Activated CD4-positive, alpha-beta T cell treated with anti-CD3 and anti-CD28 coated beads, Interleukin-2, amount 10 ng/mL, durations not matched to agents 7 days and 5 days (primary cell): ENCODE data around the gene FARP2. TPM values are rescaled to one million over a fixed set of nuclear protein-coding genes. Genes with fewer than 3 reads are reported as not detected.

Experiments used
- CTCF ChIA-PET: fragments of 350-600 bp; sonication (Branson Sonifier 250); formaldehyde crosslinking; loops from one replicate; lab custom pipeline; 2021; ENCODE audit warnings: antibody characterized with exemption; lab: Charles Lee
- POLR2A ChIA-PET: fragments of 350-600 bp; sonication (Branson Sonifier 250); formaldehyde crosslinking; loops from one replicate; lab custom pipeline; 2021; ENCODE audit warnings: antibody characterized with exemption; lab: Charles Lee
- DNase-seq: peaks from one replicate; pipeline ENCODE4 v3.0.0-alpha.2; 2020
- H3K27ac Mint-ChIP-seq: one replicate; pipeline ENCODE4 v1.8.0; 2021; ENCODE audit warnings: mild to moderate bottlenecking, moderate library complexity, mixed read lengths
- H3K27me3 Mint-ChIP-seq: one replicate; pipeline ENCODE4 v1.8.0; 2021; ENCODE audit warnings: mixed read lengths
- H3K36me3 Mint-ChIP-seq: one replicate; pipeline ENCODE4 v1.8.0; 2021; ENCODE audit warnings: low read depth, mixed read lengths
- H3K4me1 Mint-ChIP-seq: one replicate; pipeline ENCODE4 v1.8.0; 2021; ENCODE audit warnings: mixed read lengths
- H3K4me3 Mint-ChIP-seq: one replicate; pipeline ENCODE4 v1.8.0; 2021; ENCODE audit warnings: mild to moderate bottlenecking, moderate library complexity, mixed read lengths
- H3K9me3 Mint-ChIP-seq: one replicate; pipeline ENCODE4 v1.8.0; 2021; ENCODE audit warnings: mixed read lengths
- total RNA-seq, 2 experiments: library from RNA; stranded (reverse); gene quantifications; one replicate each; pipeline ENCODE4 v1.2.3, GENCODE V29; 2021

The FARP2 gene
- total RNA-seq, 2 experiments from 2014 or later = 18.2 to 18.4 TPM

DNA sequence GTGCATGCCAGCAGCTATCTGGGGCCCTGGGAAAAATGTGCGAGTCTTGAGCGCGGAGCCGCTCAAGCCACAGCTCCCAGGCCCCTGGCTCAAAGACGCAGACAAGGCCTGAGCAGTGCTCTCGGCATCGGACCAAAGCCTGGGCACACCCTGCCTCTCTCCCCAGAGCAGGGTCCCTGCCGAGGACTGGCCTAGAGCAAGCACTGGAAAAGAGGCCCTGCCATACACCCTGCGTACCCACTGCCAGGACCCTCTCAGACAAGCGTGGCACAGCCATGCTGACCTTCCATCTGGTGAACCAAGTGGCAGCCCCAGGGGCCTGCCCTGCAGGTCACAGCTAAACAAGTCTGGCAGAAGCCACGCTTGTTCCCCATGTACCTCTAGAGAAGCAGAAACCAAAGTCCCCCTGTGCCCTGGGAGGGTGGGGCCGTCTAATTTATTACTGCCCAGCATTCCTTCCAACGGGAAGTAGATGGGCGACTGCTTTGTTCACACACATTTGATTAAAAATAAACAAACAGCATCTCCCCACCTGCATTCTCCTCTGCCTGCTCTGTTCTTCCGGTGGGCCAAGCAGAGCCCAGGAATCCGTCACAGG, 138.3 kb downstream of the FARP2 start:
- no peak for DNase-seq
- CTCF ChIA-PET = no interaction called here

DNA sequence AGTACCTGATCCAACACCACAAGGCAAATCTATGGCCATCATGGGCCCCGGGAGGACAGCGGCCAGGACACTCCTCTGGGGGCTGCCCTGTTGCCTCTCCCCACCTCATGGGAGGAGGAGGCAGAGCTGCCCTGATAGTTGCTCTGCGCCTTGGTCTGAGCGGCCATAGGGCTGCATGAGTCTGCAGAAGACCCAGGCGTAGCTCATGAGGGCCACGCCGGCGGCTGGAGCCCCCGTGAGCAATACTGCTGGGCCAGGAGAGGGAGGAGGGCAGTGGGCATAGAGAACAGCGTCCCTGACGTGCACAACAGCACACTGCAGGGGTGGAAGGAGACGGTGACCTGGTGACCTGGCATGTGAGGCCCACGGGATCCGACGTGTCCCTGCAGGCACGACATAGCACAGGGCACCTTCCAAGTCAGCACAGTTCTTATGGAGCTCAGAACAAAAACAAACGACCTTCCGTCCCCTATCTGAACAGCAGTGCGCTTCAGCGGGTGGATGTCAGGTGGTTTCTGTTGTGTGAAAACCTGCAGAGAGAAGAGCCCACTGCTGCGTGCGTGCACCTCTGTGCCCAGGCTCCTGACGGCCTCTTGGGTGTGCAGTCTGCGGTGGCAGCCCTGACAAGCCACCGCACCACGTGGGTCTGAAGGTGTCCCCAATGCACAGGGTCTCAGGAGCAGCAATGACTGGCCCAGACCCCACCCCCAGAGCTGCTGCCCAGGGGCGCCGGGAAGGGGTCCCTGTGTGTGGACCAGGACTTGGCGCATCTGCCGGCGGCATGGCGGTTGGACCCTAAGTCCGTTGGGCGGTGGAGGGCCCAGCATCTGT, 139.3 kb downstream of the FARP2 start:
- ChIA-PET CTCF (no interaction called here), POLR2A (no interaction called here)
- Mint-ChIP-seq H3K9me3 (no peaks in the 10 kb centered on the region), H3K36me3 (peaks cover 7% of the 10 kb centered on the region), H3K27me3 (no peaks in the 10 kb centered on the region), H3K4me1 (no peaks in the 10 kb centered on the region), H3K4me3 (no peak overlapping the region), H3K27ac (no peak overlapping the region)
- no peak for DNase-seq

More for the DNA sequence above, 138.3 kb downstream of the FARP2 start:
- Mint-ChIP-seq H3K4me3 (no peak overlapping the region), H3K36me3 (peaks cover 7% of the 10 kb centered on the region), H3K4me1 (no peaks in the 10 kb centered on the region), H3K27ac (no peak overlapping the region), H3K9me3 (no peaks in the 10 kb centered on the region), H3K27me3 (no peaks in the 10 kb centered on the region)
- POLR2A ChIA-PET = no interaction called here

DNA sequence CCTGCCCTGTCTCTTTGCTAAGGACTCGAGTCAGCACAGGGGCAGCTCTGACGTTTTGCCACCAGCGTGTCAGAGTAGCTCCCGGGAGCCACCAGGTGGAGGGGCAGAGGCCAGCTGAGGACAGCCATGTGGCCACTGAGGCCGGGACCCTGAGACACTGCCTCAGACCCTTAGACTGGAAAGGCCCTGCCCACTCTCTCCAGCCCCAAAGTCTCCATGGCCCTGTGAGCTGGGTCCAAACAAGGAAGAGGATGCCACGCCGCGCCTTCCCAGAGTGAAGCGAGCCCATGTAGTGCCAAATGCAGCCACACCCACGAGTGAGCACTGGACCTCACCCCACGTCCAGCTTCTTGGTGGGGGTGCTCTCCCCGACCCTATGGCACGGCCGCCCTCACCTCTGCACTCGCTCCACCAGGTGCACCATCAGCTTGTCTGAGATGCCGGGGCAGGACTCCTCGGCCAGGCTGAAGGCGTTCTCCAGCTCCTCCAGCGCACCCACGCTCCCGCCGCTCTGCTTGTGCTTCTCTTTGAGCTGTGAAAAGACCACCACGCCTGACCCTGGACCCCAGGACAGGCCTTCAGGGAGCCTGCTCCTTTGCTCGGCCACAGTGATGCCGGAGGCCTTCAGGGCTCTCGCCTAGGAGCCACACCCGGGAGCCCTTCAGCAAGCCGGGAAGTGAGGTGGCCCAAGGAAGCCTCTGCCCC, 140.1 kb downstream of the FARP2 start:
- no peaks in the 10 kb centered on the region for H3K27me3 Mint-ChIP-seq
- H3K4me3 Mint-ChIP-seq = no peak overlapping the region
- H3K9me3 Mint-ChIP-seq = no peaks in the 10 kb centered on the region
- no peak overlapping the region for H3K27ac Mint-ChIP-seq
- DNase-seq = no peak
- no peaks in the 10 kb centered on the region for H3K4me1 Mint-ChIP-seq
- ChIA-PET CTCF (no interaction called here), POLR2A (no interaction called here)
- peaks cover 7% of the 10 kb centered on the region for H3K36me3 Mint-ChIP-seq

DNA sequence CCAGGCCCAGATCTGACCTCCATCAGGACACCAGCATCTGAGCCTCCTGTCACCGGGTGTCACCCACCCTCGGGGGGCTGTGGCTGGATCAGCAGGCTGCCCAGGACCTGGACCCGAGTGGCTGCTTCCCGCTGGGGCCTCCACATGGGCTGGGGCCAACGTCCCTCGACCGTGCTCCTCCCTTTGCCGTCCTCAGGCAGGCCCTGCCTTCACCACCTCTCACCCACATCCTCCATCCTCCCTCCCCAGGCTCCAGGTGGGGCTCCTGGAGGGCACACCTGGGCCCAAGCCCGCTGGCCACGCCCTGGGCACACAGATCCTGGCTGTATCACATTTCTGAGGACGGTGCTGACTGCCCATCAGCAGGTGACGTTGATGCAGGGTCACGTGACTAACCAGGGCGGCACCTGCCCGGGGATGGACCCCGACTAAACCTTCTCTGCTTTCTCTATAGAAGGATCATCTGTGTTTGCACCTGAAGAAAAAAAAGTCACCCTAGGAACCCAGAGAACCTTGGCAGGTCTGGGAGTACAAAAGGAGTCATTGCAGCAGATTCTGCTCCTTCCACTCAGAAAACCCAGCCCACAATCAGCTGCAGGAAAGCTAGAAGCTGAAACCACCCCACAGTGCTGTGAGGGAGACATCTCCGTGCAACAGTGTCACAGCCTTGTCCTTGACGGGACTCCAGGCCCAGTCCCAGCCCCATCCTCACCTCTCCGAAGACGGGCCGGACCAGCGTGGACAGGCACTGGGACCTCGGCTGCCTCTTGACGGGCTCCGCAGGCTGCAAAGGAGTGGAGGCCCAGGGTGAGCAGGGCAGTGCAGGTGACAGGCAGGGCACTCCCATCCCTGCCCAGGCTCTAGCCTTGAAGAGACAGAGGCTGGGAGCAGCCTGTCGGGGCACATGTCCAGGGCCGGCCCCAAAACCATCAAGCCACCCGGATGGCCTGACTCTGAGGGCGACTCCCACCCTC, 141.1 kb downstream of the FARP2 start:
- CTCF ChIA-PET = no interaction called here
- no peak overlapping the region for H3K4me3 Mint-ChIP-seq
- POLR2A ChIA-PET = no interaction called here

DNA sequence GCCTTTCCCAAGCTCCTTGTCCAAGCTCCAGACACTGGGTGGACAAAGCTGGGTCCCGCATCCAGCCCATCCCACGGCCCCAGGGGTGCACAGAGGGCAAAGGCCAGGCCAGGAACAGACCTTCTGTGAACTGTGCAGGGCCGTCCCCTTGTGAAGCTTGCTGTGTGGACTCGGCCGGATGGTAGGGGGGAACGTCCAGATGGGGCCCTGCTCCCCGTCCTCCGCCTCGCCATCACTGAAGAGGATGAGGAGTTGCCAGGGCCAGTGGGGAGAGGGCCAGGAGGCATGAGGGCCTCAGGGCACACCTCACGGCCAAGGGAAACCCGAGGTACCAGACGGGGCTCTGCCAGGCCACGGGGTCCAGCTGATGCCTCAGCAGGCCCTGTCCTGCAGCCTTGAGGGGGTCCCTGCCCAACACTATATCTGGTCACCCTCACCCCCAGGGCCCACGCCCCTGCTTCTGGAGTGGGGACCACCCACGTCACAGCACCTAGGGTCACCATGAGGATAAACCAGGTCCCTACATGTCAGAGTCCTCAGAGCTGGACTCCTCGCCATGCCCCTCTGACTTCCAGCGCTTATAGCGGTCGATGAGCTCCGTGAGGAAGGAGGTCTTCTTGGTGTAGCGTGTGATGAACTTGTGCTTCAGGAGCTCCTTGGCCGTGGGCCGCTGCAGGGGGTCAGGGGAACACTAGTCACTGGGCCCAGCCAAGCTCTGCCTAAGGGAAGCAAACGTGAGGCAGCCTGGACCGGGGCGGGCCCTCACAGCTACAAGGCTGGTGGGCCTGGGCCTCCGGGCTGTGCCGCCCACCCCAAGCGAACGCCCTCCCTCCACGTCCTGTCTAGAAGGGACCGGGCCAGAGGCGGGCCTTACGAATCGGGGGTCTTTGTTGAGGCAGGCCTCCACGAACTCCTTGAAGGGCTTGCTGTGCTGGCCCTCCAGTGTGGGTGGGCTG, 142.3 kb downstream of the FARP2 start:
- H3K36me3 Mint-ChIP-seq = peaks cover 5% of the 10 kb centered on the region
- POLR2A ChIA-PET = no interaction called here
- no peak overlapping the region for H3K4me3 Mint-ChIP-seq

More for the DNA sequence above, 141.1 kb downstream of the FARP2 start:
- Mint-ChIP-seq H3K36me3 (peaks cover 7% of the 10 kb centered on the region), H3K27me3 (no peaks in the 10 kb centered on the region), H3K27ac (no peak overlapping the region), H3K4me1 (no peaks in the 10 kb centered on the region), H3K9me3 (no peaks in the 10 kb centered on the region)
- DNase-seq = no peak

GRCh38 chr2:241499146-241499965, 143.3 kb downstream of the FARP2 start:
- POLR2A ChIA-PET = no interaction called here
- Mint-ChIP-seq H3K4me3 (no peak overlapping the region), H3K4me1 (no peaks in the 10 kb centered on the region), H3K27me3 (no peaks in the 10 kb centered on the region), H3K9me3 (no peaks in the 10 kb centered on the region), H3K36me3 (peaks cover 5% of the 10 kb centered on the region), H3K27ac (no peak overlapping the region)
- DNase-seq = no peak
- CTCF ChIA-PET = interaction anchor here (1.2 kb wide), 1 partner anchor 17 kb away, joined by 4 read pairs; no protein-coding TSS in a partner anchor

More for the DNA sequence above, 142.3 kb downstream of the FARP2 start:
- CTCF ChIA-PET = interaction anchor here (1.2 kb wide), 1 partner anchor 18 kb away, joined by 4 read pairs; no protein-coding TSS in a partner anchor
- Mint-ChIP-seq H3K27me3 (no peaks in the 10 kb centered on the region), H3K9me3 (no peaks in the 10 kb centered on the region), H3K4me1 (no peaks in the 10 kb centered on the region), H3K27ac (no peak overlapping the region)
- no peak for DNase-seq

DNA sequence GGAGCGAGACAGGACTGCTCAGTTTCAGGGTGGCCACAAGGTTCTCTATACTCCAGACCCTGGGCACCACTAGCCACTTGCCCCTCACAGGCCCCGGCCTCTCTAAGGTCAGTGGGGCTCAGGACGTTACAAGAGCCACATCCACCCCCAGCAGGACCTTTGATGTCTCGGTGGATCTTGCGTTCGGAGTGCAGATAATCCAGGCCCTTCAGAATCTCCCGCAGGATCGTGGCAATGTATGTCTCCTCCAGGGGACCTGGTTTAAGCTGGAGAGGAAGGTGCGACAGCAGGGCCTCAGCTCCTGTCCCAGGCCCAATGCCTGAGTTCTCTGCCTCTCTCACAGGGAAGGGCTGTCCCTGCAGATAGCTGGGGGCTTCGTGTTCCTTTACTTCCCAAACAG, 143.9 kb downstream of the FARP2 start:
- peaks cover 5% of the 10 kb centered on the region for H3K36me3 Mint-ChIP-seq
- no peak for DNase-seq
- H3K27ac Mint-ChIP-seq = no peak overlapping the region
- H3K4me3 Mint-ChIP-seq = no peak overlapping the region
- no peaks in the 10 kb centered on the region for H3K9me3 Mint-ChIP-seq
- ChIA-PET CTCF (no interaction called here), POLR2A (no interaction called here)
- H3K27me3 Mint-ChIP-seq = no peaks in the 10 kb centered on the region
- H3K4me1 Mint-ChIP-seq = no peaks in the 10 kb centered on the region

GRCh38 chr2:241500431-241500975, 144.4 kb downstream of the FARP2 start:
- POLR2A ChIA-PET = no interaction called here
- Mint-ChIP-seq H3K27me3 (no peaks in the 10 kb centered on the region), H3K36me3 (peaks cover 5% of the 10 kb centered on the region), H3K27ac (peak overlapping the region; percentile 9), H3K4me3 (no peak overlapping the region), H3K4me1 (no peaks in the 10 kb centered on the region), H3K9me3 (no peaks in the 10 kb centered on the region)
- CTCF ChIA-PET = no interaction called here
- DNase-seq = no peak

GRCh38 chr2:241501099-241501541, 145.0 kb downstream of the FARP2 start:
- no peaks in the 10 kb centered on the region for H3K27me3 Mint-ChIP-seq
- H3K4me3 Mint-ChIP-seq = no peak overlapping the region
- ChIA-PET POLR2A (no interaction called here), CTCF (no interaction called here)
- H3K27ac Mint-ChIP-seq = peak overlapping the region; percentile 9
- peaks cover 5% of the 10 kb centered on the region for H3K36me3 Mint-ChIP-seq
- no peak for DNase-seq
- no peaks in the 10 kb centered on the region for H3K9me3 Mint-ChIP-seq
- H3K4me1 Mint-ChIP-seq = no peaks in the 10 kb centered on the region

DNA sequence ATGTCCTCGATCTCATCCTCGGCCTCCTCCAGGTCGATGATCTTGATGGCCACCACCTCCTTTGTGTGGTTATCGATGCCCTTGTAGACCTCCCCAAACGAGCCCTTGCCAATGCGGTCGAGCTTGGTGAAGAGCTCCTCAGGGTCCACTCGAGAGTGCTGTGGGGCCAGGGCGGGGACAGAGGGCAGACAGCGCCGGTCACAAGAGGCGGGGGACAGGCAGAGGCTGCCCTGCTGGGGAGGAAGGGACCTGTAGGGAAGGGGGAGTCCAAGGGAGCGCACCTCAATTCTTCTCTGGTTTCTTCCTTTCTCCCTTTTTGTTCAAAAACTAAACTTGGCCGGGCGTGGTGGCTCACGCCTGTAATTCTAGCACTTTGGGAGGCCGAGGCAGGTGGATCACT, 145.5 kb downstream of the FARP2 start:
- Mint-ChIP-seq H3K9me3 (no peaks in the 10 kb centered on the region), H3K4me1 (no peaks in the 10 kb centered on the region), H3K27ac (no peak overlapping the region), H3K27me3 (no peaks in the 10 kb centered on the region), H3K36me3 (peaks cover 3% of the 10 kb centered on the region), H3K4me3 (no peak overlapping the region)
- ChIA-PET CTCF (interaction anchor here (1.0 kb wide), 1 partner anchor 13 kb away, joined by 3 read pairs; no protein-coding TSS in a partner anchor), POLR2A (no interaction called here)
- no peak for DNase-seq
